Loucy (cell line): Measurements from ENCODE around the gene LEP.

Source experiments
- H2AFZ ChIP-seq: fragments of 200-600 bp; sonication (generic); 2 replicates; pipeline ENCODE4 v1.6.0; 2016; ENCODE audit warnings: antibody characterized with exemption, mild to moderate bottlenecking, low read length, moderate library complexity
- H3F3A ChIP-seq: fragments of 200-600 bp; 2 replicates; pipeline ENCODE4 v1.6.0; 2016; ENCODE audit warnings: antibody characterized with exemption, low read depth, mild to moderate bottlenecking
- H3K27me3 ChIP-seq: fragments of 200-600 bp; sonication (generic); 2 replicates; pipeline ENCODE4 v1.6.1; 2014; ENCODE audit warnings: low read length, mild to moderate bottlenecking; ENCODE audit not compliant: insufficient read depth, poor library complexity, severe bottlenecking
- H3K36me3 ChIP-seq: fragments of 200-600 bp; sonication (generic); 2 replicates; pipeline ENCODE4 v1.6.1; 2016; ENCODE audit warnings: low read length; ENCODE audit not compliant: insufficient read depth
- H3K4me1 ChIP-seq: fragments of 200-600 bp; sonication (generic); 2 replicates; pipeline ENCODE4 v1.5.1; 2014; ENCODE audit warnings: low read length, mild to moderate bottlenecking; ENCODE audit not compliant: insufficient read depth, poor library complexity, severe bottlenecking
- H3K4me2 ChIP-seq: fragments of 200-600 bp; sonication (generic); 2 replicates; pipeline ENCODE4 v1.6.0; 2014; ENCODE audit warnings: antibody characterized with exemption, low read length, low read depth, mild to moderate bottlenecking; ENCODE audit not compliant: poor library complexity, severe bottlenecking
- H3K4me3 ChIP-seq: fragments of 200-600 bp; sonication (generic); 2 replicates; pipeline ENCODE4 v1.5.1; 2014; ENCODE audit warnings: low read length, mild to moderate bottlenecking, mixed read lengths; ENCODE audit not compliant: poor library complexity, severe bottlenecking
- H3K79me2 ChIP-seq: fragments of 200-600 bp; sonication (generic); 2 replicates; pipeline ENCODE4 v1.6.1; 2014; ENCODE audit warnings: low read length; ENCODE audit not compliant: insufficient read depth
- H3K9ac ChIP-seq: fragments of 200-600 bp; sonication (generic); 2 replicates; pipeline ENCODE4 v1.6.0; 2014; ENCODE audit warnings: mild to moderate bottlenecking, low read depth, low read length, moderate library complexity; ENCODE audit not compliant: poor library complexity, severe bottlenecking
- H3K9me2 ChIP-seq: fragments of 200-600 bp; sonication (generic); replicated peaks from 2 replicates; pipeline ENCODE4 v1.6.1; 2016; ENCODE audit warnings: low read depth, low read length, mixed read lengths
- H3K9me3 ChIP-seq: fragments of 200-600 bp; sonication (generic); 2 replicates; pipeline ENCODE4 v1.6.1; 2014; ENCODE audit warnings: mild to moderate bottlenecking, antibody characterized with exemption, low read length, low read depth; ENCODE audit not compliant: insufficient read depth
- H4K20me1 ChIP-seq: fragments of 200-600 bp; sonication (generic); 2 replicates; pipeline ENCODE4 v1.6.0; 2014; ENCODE audit warnings: antibody characterized with exemption, low read length, mild to moderate bottlenecking; ENCODE audit not compliant: insufficient read depth, poor library complexity, severe bottlenecking
- EZH2phosphoT487 ChIP-seq: fragments of 200-600 bp; IDR thresholded peaks from 2 replicates; pipeline ENCODE4 v1.6.1; 2018; ENCODE audit warnings: antibody characterized with exemption, mild to moderate bottlenecking, moderate library complexity, borderline replicate concordance
- TF ChIP-seq, protein P1 (sequence below): fragments of 200-600 bp; sonication (generic); conservative IDR thresholded peaks from 2 replicates; pipeline ENCODE4 v1.5.1; 2014; ENCODE audit warnings: mild to moderate bottlenecking, antibody characterized with exemption, low read length

The LEP gene

DNA sequence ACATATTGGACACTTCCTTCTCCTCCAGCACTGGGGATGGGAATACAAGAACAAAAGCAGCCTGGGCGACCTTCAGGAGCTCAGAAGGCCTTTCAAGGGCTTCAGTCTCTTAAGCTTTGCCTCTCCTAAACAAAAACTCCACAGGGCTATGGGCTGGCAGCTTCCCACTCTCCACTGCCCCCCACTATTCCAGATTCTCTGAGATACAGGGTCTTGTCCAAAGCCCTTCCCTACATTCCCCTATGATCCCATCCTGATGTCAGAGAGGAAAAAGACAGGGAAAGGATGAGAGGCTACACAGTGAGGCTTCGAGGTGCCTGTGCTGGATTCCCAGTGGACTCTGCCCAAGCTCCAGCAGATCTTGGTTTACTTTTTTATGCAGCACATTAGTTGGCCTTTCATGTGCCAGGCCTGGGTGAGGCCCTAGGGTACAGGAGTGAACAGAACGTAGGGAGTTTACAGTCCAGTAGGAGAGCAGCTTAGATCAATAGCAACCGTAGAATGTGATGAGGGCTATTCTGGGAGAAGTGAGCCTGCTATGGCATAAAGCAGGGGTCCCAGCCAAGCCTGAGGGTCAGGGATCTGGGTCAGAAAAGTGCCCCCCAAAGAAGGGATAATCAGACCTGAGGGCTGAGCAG, 33.3 kb downstream of the LEP start:
- Histone ChIP-seq H3K4me1 (no peaks in the 10 kb centered on the region), H3K36me3 (no peaks in the 10 kb centered on the region), H3K79me2 (no peaks in the 10 kb centered on the region), H3K4me2 (no peak overlapping the region), H3K27me3 (no peaks in the 10 kb centered on the region), H4K20me1 (no peaks in the 10 kb centered on the region), H3K9me2 (no peaks in the 10 kb centered on the region), H3K9ac (no peak overlapping the region), H3K9me3 (no peaks in the 10 kb centered on the region), H2AFZ (no peak overlapping the region), H3F3A (no peaks in the 10 kb centered on the region), H3K4me3 (no peak overlapping the region)
- TF ChIP-seq, protein P1, sequence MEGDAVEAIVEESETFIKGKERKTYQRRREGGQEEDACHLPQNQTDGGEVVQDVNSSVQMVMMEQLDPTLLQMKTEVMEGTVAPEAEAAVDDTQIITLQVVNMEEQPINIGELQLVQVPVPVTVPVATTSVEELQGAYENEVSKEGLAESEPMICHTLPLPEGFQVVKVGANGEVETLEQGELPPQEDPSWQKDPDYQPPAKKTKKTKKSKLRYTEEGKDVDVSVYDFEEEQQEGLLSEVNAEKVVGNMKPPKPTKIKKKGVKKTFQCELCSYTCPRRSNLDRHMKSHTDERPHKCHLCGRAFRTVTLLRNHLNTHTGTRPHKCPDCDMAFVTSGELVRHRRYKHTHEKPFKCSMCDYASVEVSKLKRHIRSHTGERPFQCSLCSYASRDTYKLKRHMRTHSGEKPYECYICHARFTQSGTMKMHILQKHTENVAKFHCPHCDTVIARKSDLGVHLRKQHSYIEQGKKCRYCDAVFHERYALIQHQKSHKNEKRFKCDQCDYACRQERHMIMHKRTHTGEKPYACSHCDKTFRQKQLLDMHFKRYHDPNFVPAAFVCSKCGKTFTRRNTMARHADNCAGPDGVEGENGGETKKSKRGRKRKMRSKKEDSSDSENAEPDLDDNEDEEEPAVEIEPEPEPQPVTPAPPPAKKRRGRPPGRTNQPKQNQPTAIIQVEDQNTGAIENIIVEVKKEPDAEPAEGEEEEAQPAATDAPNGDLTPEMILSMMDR: no peak
- no peak for TF ChIP-seq EZH2phosphoT487

GRCh38 chr7:128274884-128275603, 34.0 kb downstream of the LEP start:
- H3K36me3 ChIP-seq: no peaks in the 10 kb centered on the region
- H2AFZ ChIP-seq: no peak overlapping the region
- no peak for TF ChIP-seq EZH2phosphoT487
- TF ChIP-seq, protein P1: no peak
- no peak overlapping the region for H3K9ac ChIP-seq
- H3K4me2 ChIP-seq: no peak overlapping the region
- H3K9me2 ChIP-seq: no peaks in the 10 kb centered on the region
- H3K27me3 ChIP-seq: no peaks in the 10 kb centered on the region
- H3K79me2 ChIP-seq: no peaks in the 10 kb centered on the region
- H3K4me1 ChIP-seq: no peaks in the 10 kb centered on the region
- H3K9me3 ChIP-seq: peaks cover under 1% of the 10 kb centered on the region; the same call in 1 of the 2 replicates
- no peaks in the 10 kb centered on the region for H4K20me1 ChIP-seq
- no peak overlapping the region for H3K4me3 ChIP-seq
- H3F3A ChIP-seq: no peaks in the 10 kb centered on the region

GRCh38 chr7:128275681-128276080, 34.6 kb downstream of the LEP start:
- Histone ChIP-seq H3K9me3 (peaks cover 4% of the 10 kb centered on the region; the same call in 1 of the 2 replicates), H3K27me3 (no peaks in the 10 kb centered on the region), H3K4me1 (no peaks in the 10 kb centered on the region), H3K4me3 (no peak overlapping the region), H3K79me2 (no peaks in the 10 kb centered on the region), H2AFZ (no peak overlapping the region), H4K20me1 (no peaks in the 10 kb centered on the region), H3K36me3 (no peaks in the 10 kb centered on the region), H3F3A (no peaks in the 10 kb centered on the region), H3K4me2 (no peak overlapping the region), H3K9me2 (no peaks in the 10 kb centered on the region), H3K9ac (no peak overlapping the region)
- TF ChIP-seq, protein P1: no peak
